Stimulated activated naive CD4-positive, alpha-beta T cell treated with Interleukin-2 at 50 U/mL for 16 hours (primary cell): ENCODE data around the gene PSMD4.
"Not testable (repeated sequence)": the region's sequence is repeated elsewhere in the genome, so short reads cannot be mapped to it uniquely, and the experiment has no call there.

Experiments used
- DNase-seq: peaks from one replicate; lab custom pipeline; 2025; lab: John Stamatoyannopoulos, UW

Gene PSMD4

DNA sequence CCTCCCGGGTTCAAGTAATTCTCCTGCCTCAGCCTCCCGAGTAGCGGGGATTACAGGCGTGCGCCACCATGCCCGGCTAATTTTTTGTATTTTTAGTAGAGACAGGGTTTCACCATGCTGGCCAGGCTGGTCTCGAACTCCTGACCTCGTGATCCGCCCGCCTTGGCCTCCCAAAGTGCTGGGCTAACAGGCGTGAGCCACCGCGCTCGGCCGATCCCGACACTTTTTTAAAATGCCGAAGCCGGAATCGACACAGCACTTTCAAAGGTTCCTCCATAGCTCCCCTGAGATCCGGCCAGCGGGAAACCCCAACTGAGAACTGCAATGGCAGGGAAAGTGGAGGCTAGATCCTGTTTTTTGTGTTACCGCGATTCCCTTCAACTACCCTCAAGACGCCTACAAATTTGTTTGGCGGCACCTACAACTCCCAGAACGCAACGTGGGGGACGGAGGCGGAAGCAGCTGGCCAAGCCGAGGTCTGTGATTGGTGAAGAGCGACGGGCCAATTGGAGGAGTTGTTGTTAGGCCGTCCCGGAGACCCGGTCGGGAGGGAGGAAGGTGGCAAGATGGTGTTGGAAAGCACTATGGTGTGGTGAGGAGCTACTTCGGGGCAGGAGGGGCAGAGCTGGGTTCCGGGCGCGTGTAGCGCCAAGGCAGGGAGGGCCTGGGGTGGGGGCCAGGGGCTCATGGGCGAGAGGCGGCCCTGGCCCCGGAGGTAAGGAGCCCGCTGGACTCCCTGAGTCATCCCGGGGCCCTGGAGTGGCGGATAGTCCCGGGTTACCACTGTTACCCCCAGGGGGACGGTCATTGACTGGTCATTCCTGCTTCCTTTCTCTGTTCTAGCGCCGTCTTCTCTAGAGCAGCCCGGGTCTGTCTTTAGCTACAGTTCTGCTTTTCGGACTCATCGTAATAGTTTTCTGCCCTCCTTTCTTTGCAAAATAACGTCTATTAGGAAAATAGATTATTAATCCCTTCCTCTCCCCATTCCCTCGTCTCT lies at the start of gene PSMD4:
Gene PSMD4, plus strand, starts transcription at position 518 of the 997 bp plus-strand sequence. Its CDS starts 49 bp downstream, at position 567.
- DNase-seq = peak; percentile 90

GRCh38 chr1:151205381-151205965 lies 49.1 kb upstream of the PSMD4 start:
- DNase-seq = not testable (repeated sequence)

GRCh38 chr1:151210830-151211229 lies 43.7 kb upstream of the PSMD4 start:
- no peak for DNase-seq

DNA sequence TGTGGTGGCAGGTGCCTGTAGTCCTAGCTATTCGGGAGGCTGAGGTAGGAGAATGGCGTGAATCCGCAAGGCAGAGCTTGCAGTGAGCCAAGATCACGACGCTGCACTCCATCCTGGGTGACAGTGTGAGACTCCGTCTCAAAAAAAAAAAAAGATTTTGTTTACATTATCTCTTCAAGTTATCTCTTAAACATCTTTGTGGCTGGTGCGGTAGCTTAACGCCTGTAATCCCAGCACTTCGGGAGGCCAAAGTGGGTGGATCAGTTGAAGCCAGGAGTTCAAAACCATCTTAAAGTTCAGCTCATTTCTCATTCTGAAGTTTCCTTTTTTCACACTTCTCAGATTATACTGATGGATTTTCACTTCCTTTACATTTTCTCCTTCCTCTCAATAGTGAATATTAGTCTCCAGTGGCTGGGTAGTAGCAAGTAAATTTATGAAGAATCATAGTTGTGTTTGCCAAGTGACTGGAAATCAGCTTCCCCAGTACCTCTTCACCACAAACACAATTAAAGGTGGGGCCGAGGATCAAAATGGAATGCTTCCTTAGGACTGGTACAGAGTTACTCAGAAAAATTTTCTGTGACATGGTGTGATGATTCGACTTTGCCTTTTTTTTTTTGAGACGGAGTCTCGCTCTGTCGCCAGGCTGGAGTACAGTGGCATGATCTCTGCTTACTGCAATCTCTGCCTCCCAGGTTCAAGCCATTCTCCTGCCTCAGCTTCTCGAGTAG lies 42.4 kb upstream of the PSMD4 start:
- no peak for DNase-seq

GRCh38 chr1:151213560-151213959 lies 41.0 kb upstream of the PSMD4 start:
- no peak for DNase-seq

- no peak for DNase-seq
Measured at GRCh38 chr1:151221616-151222015, 32.9 kb upstream of the PSMD4 start.

- no peak for DNase-seq
Measured at GRCh38 chr1:151222130-151222529, 32.4 kb upstream of the PSMD4 start.

DNA sequence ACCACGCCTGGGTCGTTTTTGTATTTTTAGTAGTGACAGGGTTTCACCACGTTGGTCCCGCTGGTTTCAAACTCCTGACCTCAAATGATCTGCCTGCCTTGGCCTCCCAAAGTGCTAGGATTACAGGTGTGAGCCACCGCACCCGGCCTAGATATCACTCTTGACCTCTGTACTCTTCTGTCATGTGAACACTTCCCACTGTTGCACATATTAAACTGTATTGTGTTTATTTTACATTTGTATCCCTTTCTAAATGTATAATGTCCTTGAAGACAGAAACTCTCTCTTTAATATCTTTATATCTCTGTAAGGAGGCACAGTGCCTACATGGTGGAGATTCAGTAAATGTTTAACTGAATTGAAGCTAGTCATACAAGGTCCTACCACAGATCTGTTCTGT lies 19.3 kb upstream of the PSMD4 start:
- DNase-seq = no peak

- no peak for DNase-seq
Measured at GRCh38 chr1:151237678-151238466, 16.7 kb upstream of the PSMD4 start.

- DNase-seq = no peak
Measured at GRCh38 chr1:151238467-151238739, 16.1 kb upstream of the PSMD4 start.

DNA sequence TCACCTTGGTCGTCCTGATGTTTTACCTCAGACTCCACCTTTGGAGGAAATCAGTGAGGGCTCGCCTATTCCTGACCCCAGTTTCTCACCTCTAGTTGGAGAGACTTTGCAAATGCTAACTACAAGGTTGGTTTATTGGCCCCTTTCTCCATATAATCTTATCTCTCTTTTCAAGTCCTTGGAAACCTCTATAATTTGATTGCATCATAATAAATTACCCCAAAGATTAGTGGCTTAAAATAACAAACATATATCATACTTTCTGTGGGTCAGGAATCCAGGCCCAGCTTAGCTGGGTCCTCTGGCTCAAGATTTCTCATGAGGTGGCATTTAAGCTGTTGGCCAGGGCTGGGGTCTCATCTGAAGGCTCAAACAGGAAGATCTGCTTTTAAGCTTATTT lies 12.1 kb upstream of the PSMD4 start:
- no peak for DNase-seq

DNA sequence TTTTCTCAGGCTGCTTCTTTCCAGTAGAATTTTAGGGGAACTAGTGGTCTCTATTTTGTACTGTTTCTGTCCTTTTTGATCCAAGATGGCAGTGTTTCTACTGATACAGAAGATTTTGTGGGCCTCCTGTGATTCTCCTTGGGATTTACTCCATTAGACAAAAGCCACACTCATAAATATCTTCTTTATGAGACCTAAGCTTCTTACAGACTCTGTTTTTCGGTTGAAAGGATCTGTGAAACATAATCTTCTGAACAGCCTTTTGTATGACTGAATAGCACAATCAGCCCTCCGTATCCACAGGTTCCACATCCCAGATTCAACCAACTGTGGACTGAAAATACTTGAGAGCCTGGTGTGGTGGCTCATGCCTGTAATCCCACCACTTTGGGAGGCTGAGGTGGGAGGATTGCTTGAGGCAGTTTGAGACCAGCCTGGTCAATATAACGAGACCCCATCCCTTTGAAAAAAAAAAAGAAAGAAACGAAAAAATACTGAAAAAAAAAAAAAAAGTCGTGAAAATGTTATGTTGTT lies 10.8 kb upstream of the PSMD4 start:
- DNase-seq = no peak

GRCh38 chr1:151246786-151247185 lies 7.7 kb upstream of the PSMD4 start:
- DNase-seq = no peak

DNA sequence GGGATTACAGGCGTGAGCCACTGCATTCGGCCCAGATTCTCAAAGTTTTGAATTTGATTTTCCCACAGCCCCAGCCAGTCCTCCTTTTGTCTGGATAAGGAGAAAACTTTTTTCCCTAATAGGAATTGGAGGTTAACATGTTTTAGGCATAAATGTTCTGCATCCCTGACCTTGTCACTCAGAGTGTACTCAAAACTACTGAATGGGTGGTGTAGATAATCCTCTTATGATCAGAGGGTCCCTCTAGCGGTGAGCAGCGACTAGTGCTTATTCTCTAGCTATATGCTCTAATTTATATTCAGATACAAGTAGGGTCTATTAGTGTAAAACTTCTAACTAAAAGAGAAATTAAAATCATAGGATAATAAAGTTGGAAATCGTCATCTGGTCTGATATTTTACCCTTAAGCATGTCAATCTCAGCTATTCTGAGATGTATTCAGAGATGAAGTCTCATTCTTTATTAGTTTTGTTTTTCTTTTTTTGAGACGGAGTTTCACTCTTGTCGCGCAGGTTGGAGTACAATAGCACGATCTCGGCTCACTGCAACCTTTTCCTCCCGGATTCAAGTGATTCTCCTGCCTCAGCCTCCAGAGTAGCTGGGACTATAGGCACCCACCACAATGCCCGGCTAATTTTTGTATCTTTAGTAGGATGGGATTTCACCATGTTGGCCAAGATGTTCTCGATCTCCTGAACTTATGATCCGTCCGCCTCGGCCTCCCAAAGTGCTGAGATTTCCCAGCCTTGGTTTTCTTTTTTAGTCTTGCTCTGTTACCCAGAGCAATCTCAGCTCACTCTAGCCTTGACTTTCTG lies 2.7 kb upstream of the PSMD4 start:
- peak; percentile 55 for DNase-seq

DNA sequence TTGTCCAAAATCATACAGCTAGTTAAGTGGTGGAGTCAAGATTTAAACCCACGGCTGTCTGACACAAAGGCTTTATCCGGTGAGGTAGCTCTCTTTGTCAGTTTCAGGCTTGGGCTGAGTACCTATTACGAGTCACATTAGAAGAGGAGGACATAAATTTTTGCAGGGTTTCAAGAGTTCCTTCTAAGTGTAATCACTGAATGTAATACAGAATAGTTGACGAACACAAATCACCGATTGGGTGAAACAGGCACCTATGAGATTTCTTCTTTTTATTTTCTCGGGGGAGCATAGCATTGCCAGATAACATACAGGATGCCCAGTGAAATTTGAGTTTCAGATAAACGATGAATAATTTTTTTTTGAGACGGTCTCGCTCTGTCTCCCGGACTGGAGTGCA lies 847 bp downstream of the PSMD4 start:
- DNase-seq = no peak

- no peak for DNase-seq
Measured at GRCh38 chr1:151259351-151259750, 4.8 kb downstream of the PSMD4 start.

DNA sequence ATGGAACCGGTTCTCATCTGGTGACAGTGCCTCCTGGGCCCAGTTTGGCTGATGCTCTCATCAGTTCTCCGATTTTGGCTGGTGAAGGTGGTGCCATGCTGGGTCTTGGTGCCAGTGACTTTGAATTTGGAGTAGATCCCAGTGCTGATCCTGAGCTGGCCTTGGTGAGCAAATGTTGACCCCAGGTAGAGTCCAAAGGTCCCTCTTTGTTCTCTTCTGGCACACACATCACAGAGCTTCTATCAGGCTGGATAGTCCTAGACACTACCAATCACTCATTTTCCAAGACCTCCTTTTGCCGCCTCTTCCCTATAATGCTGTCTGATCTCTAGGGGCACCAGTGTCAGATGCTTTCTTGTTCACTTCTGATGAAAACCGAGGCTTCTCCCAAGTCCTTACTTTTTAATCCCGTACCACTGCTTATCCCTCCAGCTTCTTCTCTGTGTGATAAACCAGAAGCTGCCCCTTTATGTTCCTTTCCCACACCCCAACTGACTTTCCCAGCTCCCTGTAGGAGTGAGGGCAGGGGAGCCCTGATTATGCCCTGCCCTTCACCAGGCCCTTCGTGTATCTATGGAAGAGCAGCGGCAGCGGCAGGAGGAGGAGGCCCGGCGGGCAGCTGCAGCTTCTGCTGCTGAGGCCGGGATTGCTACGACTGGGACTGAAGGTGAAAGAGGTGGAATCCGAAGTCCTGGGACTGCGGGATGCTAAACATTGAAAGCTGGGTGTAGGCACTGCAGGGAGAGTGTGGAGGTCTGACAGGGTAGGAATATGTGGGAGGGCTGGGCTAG lies 11.1 kb downstream of the PSMD4 start:
- DNase-seq = no peak

DNA sequence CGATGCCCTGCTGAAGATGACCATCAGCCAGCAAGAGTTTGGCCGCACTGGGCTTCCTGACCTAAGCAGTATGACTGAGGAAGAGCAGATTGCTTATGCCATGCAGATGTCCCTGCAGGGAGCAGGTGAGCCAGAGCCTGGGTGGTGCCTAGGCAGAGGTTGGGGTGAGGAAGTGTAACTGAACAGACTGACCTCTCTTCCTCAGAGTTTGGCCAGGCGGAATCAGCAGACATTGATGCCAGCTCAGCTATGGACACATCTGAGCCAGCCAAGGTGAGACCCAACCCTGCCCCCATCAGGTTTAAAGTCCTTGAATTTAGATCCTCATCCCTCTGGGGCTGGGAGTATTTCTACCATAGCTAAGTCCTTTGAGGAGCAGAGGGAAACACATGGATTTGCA lies 11.8 kb downstream of the PSMD4 start:
- DNase-seq = no peak

DNA sequence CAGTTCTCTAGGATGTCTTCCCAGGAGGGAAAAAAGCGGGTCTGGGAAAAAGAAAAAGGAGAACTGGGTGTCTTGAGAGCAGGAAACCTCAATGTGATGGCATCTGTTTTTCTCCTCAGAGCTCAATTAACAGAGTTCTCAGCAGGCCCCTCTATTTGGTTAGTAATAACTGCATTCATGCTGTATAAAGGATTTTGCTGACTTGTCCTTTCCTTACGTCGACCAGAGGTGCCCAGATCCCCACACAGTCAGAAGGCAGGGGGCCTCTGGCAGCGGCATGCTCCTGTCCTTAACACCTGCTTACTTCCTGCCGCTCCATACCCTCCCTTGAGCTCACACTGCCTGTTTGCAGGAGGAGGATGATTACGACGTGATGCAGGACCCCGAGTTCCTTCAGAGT lies 12.3 kb downstream of the PSMD4 start:
- no peak for DNase-seq

- no peak for DNase-seq
Measured at GRCh38 chr1:151267760-151268159, 13.2 kb downstream of the PSMD4 start.
